Heart right ventricle (tissue), 16 donors: ENCODE results near the gene CBX2. TPM values are rescaled to one million over a fixed set of nuclear protein-coding genes. Genes with fewer than 3 reads are reported as not detected.

Source experiments
- ATAC-seq, 8 donors: fragments of 200-7000 bp; cut with Tn5 transposase; one replicate each; pipeline ENCODE4 v1.9.1; 2020; ENCODE audit warnings: mild to moderate bottlenecking in 8 of 8, moderate library complexity in 8 of 8, moderate number of reproducible peaks in 1 of 8
- DNase-seq, 2 donors: peaks; one replicate each; pipeline ENCODE4 v3.0.0-alpha.2; 2020
- H3K27ac ChIP-seq, 10 donors: fragments of 200-600 bp; sonication (generic) in 2 of 10; one replicate each; pipeline versions ENCODE4 v1.5.0 to v1.8.0; 2020 to 2022; ENCODE audit warnings: mild to moderate bottlenecking in 3 of 10
- H3K27me3 ChIP-seq, 7 donors: fragments of 200-600 bp; one replicate each; pipeline ENCODE4 v1.8.0; 2021 to 2022; ENCODE audit warnings: mild to moderate bottlenecking in 2 of 7
- H3K36me3 ChIP-seq, 9 donors: fragments of 200-600 bp; sonication (generic) in 1 of 9; one replicate each; pipeline versions ENCODE4 v1.5.0 to v1.8.0; 2020 to 2022; ENCODE audit warnings: mild to moderate bottlenecking in 2 of 9
- H3K4me1 ChIP-seq, 9 donors: fragments of 200-600 bp; sonication (generic) in 1 of 9; one replicate each; pipeline versions ENCODE4 v1.5.0 to v1.8.0; 2020 to 2022; ENCODE audit warnings: mild to moderate bottlenecking in 4 of 9
- H3K4me3 ChIP-seq, 10 donors: fragments of 200-600 bp; sonication (generic) in 2 of 10; one replicate each; pipeline versions ENCODE4 v1.5.0 to v1.8.0; 2020 to 2022; ENCODE audit warnings: mild to moderate bottlenecking in 7 of 10, moderate library complexity in 2 of 10
- H3K9me3 ChIP-seq, 11 donors: fragments of 200-600 bp in 10 of 11; sonication (generic) in 2 of 11; one replicate each; pipeline versions ENCODE4 v1.5.0 to v1.8.0; 2013 to 2022; ENCODE audit warnings: mild to moderate bottlenecking in 2 of 11, control low read depth in 1 of 11, moderate library complexity in 1 of 11
- WGBS, 2 donors: extraction: QIAGEN DNeasy Blood & Tissue Kit; methylation state at CpG; one replicate each; pipeline ENCODE4 v1.1.7; 2013; ENCODE audit warnings: inconsistent platforms in 1 of 2; 5-methylcytosine and 5-hydroxymethylcytosine counted together
- intact Hi-C, 10 donors: fragments of 100-400 bp; cut with DNase I; formaldehyde crosslinking; loops; one replicate each; pipeline versions ENCODE4 v1.11.1 to v1.14.2; 2022
- polyA plus RNA-seq, 2 donors: library from polyadenylated mRNA; stranded (reverse); fragments of 200-250 nt; gene quantifications; one replicate each; pipeline ENCODE4 v1.2.3, GENCODE V29; 2013
- total RNA-seq, 10 donors: library from RNA; stranded (reverse); fragmentation: NEBNext Ultra II Directional in 3 of 10; extraction: Animal tissue kit (Norgen Biotek cat#: 25700) in 3 of 10; gene quantifications; one replicate each; pipeline versions ENCODE4 v1.2.1 to v1.2.4, GENCODE V29; 2021 to 2023
- TF ChIP-seq, protein P1 (sequence below), 9 donors: fragments of 200-600 bp; sonication (generic) in 2 of 9; IDR thresholded peaks; one replicate each; pipeline versions ENCODE4 v1.5.0 to v1.8.0; 2021 to 2022; ENCODE audit warnings: antibody characterized with exemption in 9 of 9, mild to moderate bottlenecking in 5 of 9, moderate library complexity in 1 of 9
- donor health status: Arrhythmogenic right ventricular cardiomyopathy.
- donor health status: ischemic (EF 13 %, LVEDD 7.1; RV severe dilation, severe dysfunction).
- donor health status: healthy with polysubstance abuse.
- donor health status: DM: no; HTN: yes; CAD: no.
- donor health status: DM: no; HTN: no; CAD: no.
- donor health status: ischemic (EF 25% LVEDD 6.9; RV normal size, moderate dysfunction).
- donor health status: ischemic (EF 25% LVEDD 5.7; RV mildly dilated, moderate dysfunction).
- donor health status: healthy.
- donor health status: DM: yes; HTN: yes; CAD: no.
- donor health status: Ischemic cardiomyopathy.
- donor health status: ischemic (EF 35%, LVEDD 5.7; RV mildly dilated, moderate dysfunction).
- donor health status: nonischemic (EF 11% LVEDD 7.7; RV severe dilation, severe dysfunction).
- donor health status: DM: yes; HTN: yes; CAD: no.
- donor health status: PGD.
- donor health status: ischemic (EF 29% LVEDD 5.4; RV normal size, mild dysfunction).
- donor health status: nonischemic (EF 23%, LVEDD 6.1; RV moderate dilation, normal function).

Gene CBX2
- total and polyA plus RNA-seq, 12 donors, result 1.5 to 7.1 (median 2.9) TPM

DNA sequence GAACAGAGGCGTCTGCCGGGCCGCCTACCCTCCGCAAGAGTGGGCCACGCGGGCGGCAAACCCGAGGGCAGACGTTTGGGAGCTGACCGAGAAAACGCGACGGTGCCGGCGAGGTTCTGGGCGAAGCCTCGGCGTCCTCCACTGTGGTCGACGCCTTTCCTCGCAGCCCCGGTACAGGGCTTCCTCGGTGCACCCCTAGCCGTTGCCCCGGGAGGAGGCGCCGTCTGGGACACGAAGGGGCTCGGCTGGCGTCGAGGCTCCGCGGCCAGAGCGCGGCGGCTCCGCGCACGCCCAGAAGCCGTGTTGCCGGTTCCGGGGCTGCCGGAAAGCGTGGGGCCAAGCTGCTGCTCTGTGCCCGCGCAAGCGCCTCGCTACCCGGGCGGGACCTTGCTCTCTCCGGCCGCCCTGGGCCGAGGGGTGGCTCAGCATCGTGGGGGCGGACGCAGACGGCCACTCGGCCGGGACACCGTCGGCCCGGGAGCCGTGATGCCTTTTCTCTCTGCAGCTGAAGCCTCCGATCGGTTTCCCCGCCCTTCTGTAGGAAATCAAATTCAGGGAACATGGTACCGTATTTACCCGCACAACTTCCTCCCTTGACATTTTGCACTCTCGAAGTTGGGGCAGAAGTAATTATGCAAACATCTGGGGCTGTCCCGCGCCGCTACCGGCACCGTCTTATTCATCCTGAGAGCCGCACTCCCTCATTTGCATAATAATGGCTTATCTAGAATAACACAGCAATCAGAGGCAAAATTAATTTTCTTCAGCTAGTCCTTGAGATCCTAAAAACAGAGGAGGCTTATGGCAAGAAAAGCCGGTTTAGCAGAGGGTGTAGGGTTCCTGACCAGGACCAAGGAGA, 26.3 kb downstream of the CBX2 start:
- DNase-seq, result no peak
- peaks cover 81 to 100% (median 99%) of the 10 kb centered on the region in 7 donors for H3K27me3 ChIP-seq
- H3K4me1 ChIP-seq, result peaks cover 10 to 60% (median 44%) of the 10 kb centered on the region in 9 donors
- peak overlapping the region in 1 of 10 donors; percentile 62 for H3K27ac ChIP-seq
- TF ChIP-seq, protein P1, sequence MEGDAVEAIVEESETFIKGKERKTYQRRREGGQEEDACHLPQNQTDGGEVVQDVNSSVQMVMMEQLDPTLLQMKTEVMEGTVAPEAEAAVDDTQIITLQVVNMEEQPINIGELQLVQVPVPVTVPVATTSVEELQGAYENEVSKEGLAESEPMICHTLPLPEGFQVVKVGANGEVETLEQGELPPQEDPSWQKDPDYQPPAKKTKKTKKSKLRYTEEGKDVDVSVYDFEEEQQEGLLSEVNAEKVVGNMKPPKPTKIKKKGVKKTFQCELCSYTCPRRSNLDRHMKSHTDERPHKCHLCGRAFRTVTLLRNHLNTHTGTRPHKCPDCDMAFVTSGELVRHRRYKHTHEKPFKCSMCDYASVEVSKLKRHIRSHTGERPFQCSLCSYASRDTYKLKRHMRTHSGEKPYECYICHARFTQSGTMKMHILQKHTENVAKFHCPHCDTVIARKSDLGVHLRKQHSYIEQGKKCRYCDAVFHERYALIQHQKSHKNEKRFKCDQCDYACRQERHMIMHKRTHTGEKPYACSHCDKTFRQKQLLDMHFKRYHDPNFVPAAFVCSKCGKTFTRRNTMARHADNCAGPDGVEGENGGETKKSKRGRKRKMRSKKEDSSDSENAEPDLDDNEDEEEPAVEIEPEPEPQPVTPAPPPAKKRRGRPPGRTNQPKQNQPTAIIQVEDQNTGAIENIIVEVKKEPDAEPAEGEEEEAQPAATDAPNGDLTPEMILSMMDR (IDR thresholded peaks at IDR 0.05), result peak in 1 of 9 donors; percentile 3
- peak overlapping the region in 3 of 10 donors; percentile 0 to 40 (median 26) for H3K4me3 ChIP-seq
- intact Hi-C loops, result loop anchor here in 5 of 10 donors (5.0 kb wide), 2 partner anchors 33 to 38 kb away; partner anchors contain the start of gene CBX4 (in 2 of the 5)
- 1 to 2% methylated on average over 76 of the region's 76 CpGs for WGBS, 2 donors
- no peaks in the 10 kb centered on the region for H3K9me3 ChIP-seq
- peaks cover 0 to 8% (median 0%) of the 10 kb centered on the region in 9 donors for H3K36me3 ChIP-seq
- no peak for ATAC-seq

DNA sequence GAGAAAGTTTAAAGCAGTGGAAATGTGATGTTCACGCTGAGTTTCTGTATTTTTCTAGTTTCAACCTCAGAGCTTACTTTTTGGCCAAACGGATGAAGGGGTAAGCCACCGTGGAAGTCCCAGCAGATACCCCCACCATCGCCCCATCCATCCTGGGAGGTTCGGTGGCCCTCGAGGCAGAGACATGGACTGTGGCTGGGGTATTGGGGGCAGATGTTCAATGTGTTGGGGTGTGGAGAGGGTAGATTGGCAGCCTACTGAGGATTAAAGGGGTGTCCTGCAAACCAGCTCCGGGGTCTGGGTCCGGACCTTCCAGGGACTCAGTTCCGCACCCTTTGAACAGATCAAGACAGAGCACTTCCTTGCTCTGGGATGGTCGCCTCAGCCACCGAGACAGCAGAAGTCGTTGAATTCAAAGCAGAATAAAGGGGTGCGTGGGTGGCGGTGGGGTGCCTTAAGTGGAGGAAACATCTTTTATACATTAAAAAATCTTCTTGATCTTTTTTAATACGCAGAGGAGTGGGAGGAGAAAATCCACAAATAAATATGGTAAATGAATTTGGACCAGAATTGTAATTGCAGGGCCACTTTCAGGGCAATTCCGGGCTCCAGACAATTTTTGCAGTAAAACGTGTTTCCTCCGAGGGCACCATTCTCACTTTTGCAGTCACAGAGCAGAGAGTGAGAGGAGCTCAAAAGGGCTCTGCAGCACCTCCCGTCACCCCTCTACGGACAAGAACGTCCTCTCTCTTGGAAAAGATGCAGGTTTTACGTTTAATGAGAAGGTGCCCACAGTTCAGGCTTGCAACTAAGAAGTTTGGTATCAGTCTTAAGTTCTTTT, 27.1 kb downstream of the CBX2 start:
- 19 to 21% methylated on average over 22 of the region's 22 CpGs for WGBS, 2 donors
- peaks cover 77 to 99% (median 98%) of the 10 kb centered on the region in 7 donors for H3K27me3 ChIP-seq
- no peak overlapping the region for H3K27ac ChIP-seq
- H3K9me3 ChIP-seq, result no peaks in the 10 kb centered on the region
- ATAC-seq (no peak), DNase-seq (no peak)
- peaks cover 0 to 8% (median 0%) of the 10 kb centered on the region in 9 donors for H3K36me3 ChIP-seq
- no peak overlapping the region for H3K4me3 ChIP-seq
- peaks cover 8 to 58% (median 38%) of the 10 kb centered on the region in 9 donors for H3K4me1 ChIP-seq
- TF ChIP-seq, protein P1 (IDR thresholded peaks at IDR 0.05), result no peak
- intact Hi-C loops, result loop anchor here in 6 of 10 donors (5.0 kb wide), 2 partner anchors 32 to 37 kb away; partner anchors contain the start of gene CBX4 (in 2 of the 6)

DNA sequence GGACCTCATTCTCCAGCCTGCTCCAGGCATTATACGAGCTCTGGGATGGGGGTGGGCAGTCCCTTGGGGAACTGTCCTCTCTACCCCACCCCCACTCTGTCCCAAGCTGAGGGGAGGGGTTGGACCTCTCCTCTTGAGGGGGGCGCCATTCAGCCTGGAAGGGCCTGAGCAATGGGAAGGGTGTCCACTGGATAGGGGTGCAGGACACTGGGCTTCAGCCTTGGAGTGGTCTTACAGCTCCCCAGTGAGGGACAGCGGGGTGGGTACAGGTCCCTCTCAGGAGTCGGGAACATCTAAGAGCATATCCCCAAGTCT, 28.5 kb downstream of the CBX2 start:
- WGBS, 2 donors, result 15% methylated on average over 4 of the region's 4 CpGs
- DNase-seq, result no peak

More for the DNA sequence above, 28.5 kb downstream of the CBX2 start:
- Histone ChIP-seq H3K27me3 (peaks cover 70 to 99% (median 98%) of the 10 kb centered on the region in 7 donors), H3K4me1 (peaks cover 3 to 58% (median 37%) of the 10 kb centered on the region in 9 donors), H3K36me3 (peaks cover 0 to 8% (median 0%) of the 10 kb centered on the region in 9 donors), H3K9me3 (no peaks in the 10 kb centered on the region), H3K4me3 (no peak overlapping the region), H3K27ac (no peak overlapping the region)
- intact Hi-C loops, result loop anchor here in 1 of 10 donors (5.0 kb wide), 1 partner anchor 36 kb away; no protein-coding TSS in a partner anchor
- no peak for ATAC-seq
- TF ChIP-seq, protein P1 (IDR thresholded peaks at IDR 0.05), result no peak
